Measurements from ENCODE around the gene TLR10.

The TLR10 gene

GRCh38 chr4:38765382-38765781 is 17.4 kb downstream of the TLR10 start:
- DNase-seq, result no peak

DNA sequence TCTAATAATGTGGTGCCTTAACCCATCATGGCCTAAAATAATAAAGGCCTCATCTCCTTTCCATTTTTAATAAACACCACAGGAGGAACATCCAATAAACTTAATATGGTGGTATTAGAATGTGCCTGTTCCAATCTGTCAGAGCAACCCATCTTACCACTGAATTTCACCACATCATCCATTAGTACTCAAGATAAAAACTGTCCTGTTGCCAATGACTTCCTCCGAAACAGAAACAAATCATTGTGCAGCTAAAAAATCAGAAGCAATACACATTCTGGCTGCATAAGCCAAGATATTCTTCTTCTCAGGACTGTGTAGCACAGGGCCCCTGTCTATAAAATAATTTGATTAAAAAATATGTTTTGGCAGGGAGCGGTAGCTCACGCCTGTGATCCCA is 18.5 kb downstream of the TLR10 start:
- DNase-seq, result no peak

DNA sequence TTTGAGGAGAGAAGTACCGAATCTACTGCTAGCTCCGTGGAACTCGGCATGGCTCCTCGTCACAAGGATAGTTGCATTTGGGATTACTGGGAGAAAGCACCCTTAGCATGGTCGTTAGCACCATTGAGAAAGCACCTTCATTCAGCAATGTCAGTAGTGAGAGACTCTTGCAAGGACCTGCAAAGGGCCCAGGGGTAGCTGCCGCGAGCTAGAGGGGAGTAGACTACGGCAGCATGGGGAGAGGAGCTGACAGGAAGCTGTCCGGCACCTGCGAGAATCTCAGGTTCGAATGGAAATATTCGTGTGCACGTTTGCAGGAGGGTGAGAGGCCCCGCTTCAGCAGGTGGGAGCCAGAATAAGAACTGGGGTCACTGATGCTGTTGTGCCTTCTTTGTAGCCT is 20.2 kb downstream of the TLR10 start:
- DNase-seq, result no peak

DNA sequence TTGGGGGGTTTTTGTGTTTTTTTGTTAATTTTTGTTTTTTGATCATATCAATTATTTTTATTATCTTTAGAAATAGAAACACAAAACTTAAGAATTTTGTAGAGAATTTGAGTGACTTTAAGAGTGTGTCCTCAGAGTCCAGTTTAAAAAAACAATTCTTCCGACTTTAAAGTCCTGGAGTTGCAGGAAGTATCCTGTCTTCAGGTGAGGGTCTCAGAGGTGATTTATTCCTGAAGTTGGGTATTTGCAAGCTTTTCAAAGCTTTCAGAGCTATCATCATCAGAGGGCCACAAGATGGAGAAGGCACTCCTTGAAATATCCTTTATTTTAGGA is 23.0 kb downstream of the TLR10 start:
- no peak for DNase-seq

GRCh38 chr4:38759113-38759789 is 23.5 kb downstream of the TLR10 start:
- no peak for DNase-seq

- DNase-seq, result no peak
These were observed 24.7 kb downstream of the TLR10 start for GRCh38 chr4:38757945-38758600.

GRCh38 chr4:38752941-38753806 is 29.6 kb downstream of the TLR10 start:
- no peak for DNase-seq

DNA sequence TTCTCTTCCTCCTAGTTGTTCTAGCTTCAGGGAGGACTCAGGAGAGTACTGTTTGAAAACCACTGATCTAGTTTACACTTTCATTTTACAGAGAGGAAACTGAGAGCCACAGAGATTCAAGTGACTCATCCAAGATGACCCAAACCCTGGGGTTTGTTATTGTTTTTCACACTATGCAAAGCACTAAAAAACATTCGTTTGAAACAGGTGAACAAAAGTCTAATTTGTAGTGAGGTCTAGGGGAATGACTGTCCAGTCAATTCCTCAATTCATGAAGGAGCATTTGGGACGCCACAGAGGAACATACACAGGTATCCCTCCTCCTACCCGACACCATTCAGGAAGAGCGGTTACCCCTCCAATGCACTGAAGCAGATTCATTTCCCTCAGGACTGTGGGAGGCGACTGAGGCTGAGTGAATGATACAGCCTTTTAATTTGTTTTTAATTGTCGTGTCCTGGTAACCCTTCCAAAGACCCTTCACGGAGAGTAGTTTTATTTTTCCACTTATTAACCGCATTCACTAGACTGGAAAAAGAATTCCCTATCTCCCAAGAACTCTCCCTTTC is 30.3 kb downstream of the TLR10 start:
- DNase-seq, result no peak

DNA sequence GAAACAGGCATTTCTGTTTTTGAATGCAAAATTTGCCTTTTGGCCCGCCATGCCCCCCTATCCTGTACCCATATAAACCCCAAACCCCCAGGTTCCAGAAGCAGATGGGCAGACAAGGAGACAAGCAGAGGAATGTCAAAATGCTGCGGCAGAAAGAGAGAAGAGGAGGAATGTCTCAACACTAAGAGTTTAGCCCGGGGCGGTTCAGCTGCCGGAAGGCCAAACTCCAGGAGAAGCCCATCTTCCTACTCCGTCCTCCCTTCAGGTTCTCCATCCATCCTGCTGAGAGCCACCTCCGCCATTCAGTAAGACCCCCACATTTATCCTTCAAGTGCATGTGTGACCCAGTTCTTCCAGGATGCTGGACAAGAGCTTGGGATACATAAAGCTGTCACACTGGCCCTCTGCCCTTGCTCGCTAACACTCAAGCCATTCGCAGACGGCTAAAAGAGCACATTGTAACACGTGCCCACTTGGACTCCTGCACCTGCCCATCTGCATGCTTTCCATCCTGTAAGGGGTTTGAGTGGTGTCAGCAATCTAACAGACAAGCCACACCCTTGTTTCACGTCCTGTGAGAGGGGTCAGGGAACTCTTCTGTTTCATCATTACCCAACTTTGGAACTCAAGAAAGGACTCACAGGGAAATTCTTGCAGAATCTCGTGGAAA is 31.3 kb downstream of the TLR10 start:
- DNase-seq, result no peak

DNA sequence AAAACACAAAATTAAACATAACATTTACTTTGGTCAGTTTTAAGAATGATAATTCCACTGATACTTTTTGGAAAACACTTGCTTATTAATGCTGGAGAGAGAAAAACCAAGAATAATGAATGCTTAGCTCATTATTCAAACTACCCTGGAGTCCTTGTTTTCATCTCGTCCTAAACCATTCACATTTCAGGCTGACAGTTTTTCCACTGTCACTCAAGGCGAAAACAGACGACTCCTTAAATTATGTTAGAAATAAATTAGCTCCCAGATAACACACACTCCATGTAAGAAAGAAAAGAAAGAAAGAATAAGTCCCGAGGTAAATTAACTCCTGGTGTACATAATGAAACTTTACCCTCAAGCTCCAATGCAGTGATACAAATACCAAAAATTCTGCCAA is 33.5 kb downstream of the TLR10 start:
- no peak for DNase-seq

- no peak for DNase-seq
These were observed 35.2 kb downstream of the TLR10 start for GRCh38 chr4:38747629-38748028.

GRCh38 chr4:38745881-38746280 is 36.9 kb downstream of the TLR10 start:
- no peak for DNase-seq

- DNase-seq, result no peak
These were observed 38.9 kb downstream of the TLR10 start for GRCh38 chr4:38743866-38744265.

- DNase-seq, result no peak
These were observed 42.5 kb downstream of the TLR10 start for GRCh38 chr4:38740303-38740702.

DNA sequence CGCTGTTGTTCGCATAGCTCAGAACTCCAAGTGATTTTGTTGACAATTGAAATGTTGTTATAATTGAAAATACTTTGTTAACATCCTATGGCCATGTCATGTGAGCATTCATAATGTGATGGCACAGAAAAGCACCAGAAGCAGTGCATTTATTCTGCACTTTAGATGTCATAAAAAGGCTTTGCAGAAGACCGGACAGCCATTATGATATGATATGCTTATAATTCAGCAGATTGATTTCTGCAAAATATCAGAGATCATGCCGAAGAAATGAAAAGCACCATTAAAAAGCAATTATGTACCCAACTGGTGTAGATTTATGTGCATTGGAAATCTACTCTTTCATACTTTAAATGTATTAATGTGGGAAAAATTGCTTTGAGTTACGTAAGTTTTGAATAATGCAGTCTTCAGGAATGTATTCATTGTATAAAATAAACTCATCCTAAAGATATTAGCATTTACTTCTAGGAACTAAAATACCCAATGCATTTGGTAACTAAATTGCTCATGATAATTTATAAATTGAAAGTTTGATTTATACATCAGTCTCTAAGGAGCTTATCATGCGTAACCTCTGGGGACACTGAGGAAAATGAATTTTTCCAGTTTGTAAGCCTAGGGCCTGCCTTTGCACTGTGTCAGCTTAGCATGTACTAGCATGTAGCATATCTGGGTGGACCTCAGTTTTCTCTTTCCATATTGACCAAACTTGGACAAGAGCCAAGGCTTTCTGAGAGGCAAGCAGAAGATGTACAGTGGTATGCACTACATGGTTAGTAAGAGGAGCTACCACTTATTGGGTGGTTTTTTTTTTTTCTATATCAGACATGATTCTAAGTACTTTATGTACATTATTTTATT is 43.6 kb downstream of the TLR10 start:
- DNase-seq, result no peak

DNA sequence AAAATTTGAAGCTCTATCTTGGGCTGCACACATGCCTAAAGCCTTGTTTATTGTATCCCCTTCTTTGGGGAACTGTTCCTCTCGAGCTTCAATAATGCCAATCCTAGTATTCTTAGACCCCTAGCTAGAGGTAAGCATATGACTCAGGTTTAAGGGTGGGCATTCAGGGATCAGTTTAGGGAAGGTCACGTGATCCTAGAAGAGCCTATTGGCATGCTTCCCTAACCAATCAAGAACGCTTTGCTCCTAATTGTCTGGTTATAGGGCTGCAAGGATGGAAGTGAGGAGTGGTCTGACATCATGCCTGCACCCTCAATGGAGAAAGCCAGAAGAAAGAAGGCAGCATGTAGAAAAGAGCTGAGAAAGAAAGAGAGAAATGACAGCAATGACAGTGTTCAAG is 46.9 kb downstream of the TLR10 start:
- DNase-seq, result no peak

GRCh38 chr4:38734911-38735310 is 47.9 kb downstream of the TLR10 start:
- DNase-seq, result no peak

GRCh38 chr4:38734446-38734845 is 48.3 kb downstream of the TLR10 start:
- no peak for DNase-seq

GRCh38 chr4:38733663-38734062 is 49.1 kb downstream of the TLR10 start:
- no peak for DNase-seq

- no peak for DNase-seq
These were observed 51.8 kb downstream of the TLR10 start for GRCh38 chr4:38730830-38731646.

- no peak for DNase-seq
These were observed 52.3 kb downstream of the TLR10 start for GRCh38 chr4:38730493-38730829.

All from SHP77 treated with DMSO at 0.1 percent for 48 hours (cell line).